CD14-positive monocyte (primary cell): ENCODE results near the gene PXMP4. TPM values are rescaled to one million over a fixed set of nuclear protein-coding genes. Genes with fewer than 3 reads are reported as not detected.

Source experiments
- DNase-seq, 3 donors: peaks; one replicate each; pipeline ENCODE4 v3.0.0-alpha.2; 2011 to 2022
- H2AFZ ChIP-seq: 2 replicates; pipeline ENCODE4 v1.6.0; 2012; ENCODE audit warnings: mild to moderate bottlenecking, low read depth, low read length, inconsistent platforms; ENCODE audit not compliant: insufficient read depth, poor library complexity, severe bottlenecking
- H3K27ac ChIP-seq, 2 donors: 1 replicate in 1 of 2; 2 replicates in 1 of 2; pipeline ENCODE4 v1.5.1; 2012 to 2013; ENCODE audit warnings: low read length in 2 of 2, control low read depth in 1 of 2, inconsistent platforms in 1 of 2, low read depth in 1 of 2, mild to moderate bottlenecking in 1 of 2
- H3K27me3 ChIP-seq, 2 donors: one replicate each; pipeline versions ENCODE4 v1.6.0 to v1.6.1; 2011 to 2013; ENCODE audit warnings: low read length in 2 of 2; ENCODE audit not compliant: control insufficient read depth in 2 of 2, insufficient read depth in 2 of 2
- H3K36me3 ChIP-seq, 2 donors: replicated peaks in 1 of 2; 1 replicate in 1 of 2; 2 replicates in 1 of 2; pipeline versions ENCODE4 v1.5.1 to v1.6.1; 2012 to 2013; ENCODE audit warnings: low read length in 2 of 2, control low read depth in 1 of 2, inconsistent platforms in 1 of 2, mild to moderate bottlenecking in 1 of 2; ENCODE audit not compliant: insufficient read depth in 2 of 2, control insufficient read depth in 1 of 2
- H3K4me1 ChIP-seq, 2 donors: 1 replicate in 1 of 2; 2 replicates in 1 of 2; pipeline versions ENCODE4 v1.5.1 to v1.6.1; 2012 to 2013; ENCODE audit warnings: low read length in 2 of 2, control low read depth in 1 of 2, inconsistent platforms in 1 of 2, mild to moderate bottlenecking in 1 of 2, moderate library complexity in 1 of 2; ENCODE audit not compliant: insufficient read depth in 2 of 2, control insufficient read depth in 1 of 2
- H3K4me2 ChIP-seq: replicated peaks from 2 replicates; pipeline ENCODE3; 2012; ENCODE audit warnings: low read length, moderate library complexity, mild to moderate bottlenecking; ENCODE audit not compliant: poor library complexity, severe bottlenecking; ENCODE audit errors: extremely low read depth
- H3K4me3 ChIP-seq, 3 experiments: fragments of 200-600 bp in 1 of 3; sonication (generic) in 1 of 3; replicated peaks in 1 of 3; 1 replicate in 2 of 3; 2 replicates in 1 of 3; pipeline ENCODE4 v1.5.1; 2011 to 2013; ENCODE audit warnings: low read length in 3 of 3, mild to moderate bottlenecking in 3 of 3, control low read depth in 2 of 3, low read depth in 2 of 3, inconsistent platforms in 1 of 3, moderate library complexity in 1 of 3
- H3K79me2 ChIP-seq: 2 replicates; pipeline ENCODE4 v1.6.0; 2012; ENCODE audit warnings: mild to moderate bottlenecking, control low read depth, inconsistent platforms, low read length, moderate library complexity; ENCODE audit not compliant: insufficient read depth
- H3K9ac ChIP-seq: 2 replicates; pipeline ENCODE4 v1.6.0; 2017; ENCODE audit warnings: low read length, mild to moderate bottlenecking; ENCODE audit not compliant: insufficient read depth, poor library complexity, severe bottlenecking
- H3K9me3 ChIP-seq, 2 donors: replicated peaks in 1 of 2; 1 replicate in 1 of 2; 2 replicates in 1 of 2; pipeline versions ENCODE4 v1.5.1 to v1.6.1; 2012 to 2013; ENCODE audit warnings: low read length in 2 of 2, control low read depth in 1 of 2; ENCODE audit not compliant: control insufficient read depth in 1 of 2, insufficient read depth in 1 of 2
- H4K20me1 ChIP-seq: 2 replicates; pipeline ENCODE4 v1.6.0; 2012; ENCODE audit warnings: mild to moderate bottlenecking, low read length, control low read depth, moderate library complexity; ENCODE audit not compliant: insufficient read depth
- H3K27ac Mint-ChIP-seq, 7 donors: one replicate each; pipeline ENCODE4 v1.8.0; 2020; ENCODE audit warnings: mild to moderate bottlenecking in 7 of 7, mixed read lengths in 7 of 7, moderate library complexity in 6 of 7, inconsistent platforms in 2 of 7
- H3K27me3 Mint-ChIP-seq, 3 donors: one replicate each; pipeline ENCODE4 v1.8.0; 2021 to 2022; ENCODE audit warnings: low read depth in 3 of 3, mild to moderate bottlenecking in 3 of 3, mixed read lengths in 3 of 3, moderate library complexity in 3 of 3, inconsistent platforms in 1 of 3
- H3K36me3 Mint-ChIP-seq, 2 donors: one replicate each; pipeline ENCODE4 v1.8.0; 2020; ENCODE audit warnings: mixed read lengths in 2 of 2, inconsistent platforms in 1 of 2, mild to moderate bottlenecking in 1 of 2
- H3K4me1 Mint-ChIP-seq: one replicate; pipeline ENCODE4 v1.8.0; 2020; ENCODE audit warnings: mild to moderate bottlenecking, mixed read lengths
- H3K4me3 Mint-ChIP-seq, 2 donors: one replicate each; pipeline ENCODE4 v1.8.0; 2020; ENCODE audit warnings: mild to moderate bottlenecking in 2 of 2, mixed read lengths in 2 of 2, moderate library complexity in 1 of 2
- H3K9me3 Mint-ChIP-seq, 7 donors: one replicate each; pipeline ENCODE4 v1.8.0; 2020 to 2022; ENCODE audit warnings: mixed read lengths in 7 of 7, mild to moderate bottlenecking in 6 of 7, moderate library complexity in 6 of 7, inconsistent platforms in 2 of 7
- CTCF ChIP-seq: fragments of 200-600 bp; IDR thresholded peaks from one replicate; pipeline ENCODE4 v1.8.0; 2022; ENCODE audit warnings: antibody characterized with exemption, mild to moderate bottlenecking
- WGBS: methylation state at CpG from one replicate; pipeline ENCODE4 v1.1.5; 2013; ENCODE audit warnings: missing lambda C conversion rate; ENCODE audit not compliant: insufficient coverage; 5-methylcytosine and 5-hydroxymethylcytosine counted together
- intact Hi-C, 2 donors: fragments of 100-400 bp; cut with micrococcal nuclease; formaldehyde crosslinking; loops; one replicate each; pipeline versions ENCODE4 v1.15.0 to v1.15.1; 2023
- polyA plus RNA-seq, 3 donors: library from polyadenylated mRNA; depleted of rRNA in 1 of 3; unstranded in 2 of 3; stranded (reverse) in 1 of 3; fragments of 300-500 nt in 2 of 3; fragments of >200 nt in 1 of 3; fragmentation: Illumina TruSeq in 2 of 3; gene quantifications; 1 replicate in 2 of 3; 2 replicates in 1 of 3; pipeline ENCODE4 v1.2.3, GENCODE V29; 2012 to 2021

The PXMP4 gene
- polyA plus RNA-seq, 3 donors: 4.9 to 11.4 (median 9.0) TPM

- 66% methylated on average over 8 of the region's 10 CpGs for WGBS
- H3K27me3 Mint-ChIP-seq: peaks cover 0 to 2% (median 0%) of the 10 kb centered on the region in 3 donors
Measured at GRCh38 chr20:33684533-33685327, 35.4 kb downstream of the PXMP4 start.

More at GRCh38 chr20:33684533-33685327, 35.4 kb downstream of the PXMP4 start:
- TF ChIP-seq CTCF: no peak
- peak overlapping the region; percentile 75 for H3K4me2 ChIP-seq
- H3K79me2 ChIP-seq: peaks cover 50% of the 10 kb centered on the region
- no peak overlapping the region for H3K9ac ChIP-seq
- intact Hi-C loops: loop anchor here (5.0 to 10.0 kb wide), 2 partner anchors 38 to 50 kb away; partner anchors contain the start of genes PXMP4 (in 1 of the 2) and ZNF341 (in 1 of the 2)
- H2AFZ ChIP-seq: peak overlapping the region; percentile 72
- no peak for DNase-seq
- H3K27ac Mint-ChIP-seq: peak overlapping the region in 3 of 7 donors; percentile 55 to 69 (median 69)
- H3K4me3 Mint-ChIP-seq: peak overlapping the region in 1 of 2 donors; percentile 31
- no peaks in the 10 kb centered on the region for H4K20me1 ChIP-seq
- H3K9me3 Mint-ChIP-seq: no peaks in the 10 kb centered on the region
- H3K4me1 ChIP-seq: peaks cover 24 to 38% of the 10 kb centered on the region in 2 donors
- H3K4me3 ChIP-seq: peak overlapping the region in 1 of 3 experiments; percentile 72
- H3K9me3 ChIP-seq: no peaks in the 10 kb centered on the region
- H3K27me3 ChIP-seq: no peaks in the 10 kb centered on the region
- H3K27ac ChIP-seq: peak overlapping the region in 1 of 2 donors; percentile 43
- peaks cover 43% of the 10 kb centered on the region for H3K4me1 Mint-ChIP-seq
- no peaks in the 10 kb centered on the region for H3K36me3 ChIP-seq
- peaks cover under 1 to 2% of the 10 kb centered on the region in 2 donors for H3K36me3 Mint-ChIP-seq
